GM21367 (cell line): Measurements from ENCODE around the gene SYTL1.

Experiments
- ATAC-seq: cut with Tn5 transposase; IDR thresholded peaks from one replicate; pipeline ENCODE4 v1.9.1; 2021; ENCODE audit not compliant: unreplicated experiment

SYTL1 gene, protein sequence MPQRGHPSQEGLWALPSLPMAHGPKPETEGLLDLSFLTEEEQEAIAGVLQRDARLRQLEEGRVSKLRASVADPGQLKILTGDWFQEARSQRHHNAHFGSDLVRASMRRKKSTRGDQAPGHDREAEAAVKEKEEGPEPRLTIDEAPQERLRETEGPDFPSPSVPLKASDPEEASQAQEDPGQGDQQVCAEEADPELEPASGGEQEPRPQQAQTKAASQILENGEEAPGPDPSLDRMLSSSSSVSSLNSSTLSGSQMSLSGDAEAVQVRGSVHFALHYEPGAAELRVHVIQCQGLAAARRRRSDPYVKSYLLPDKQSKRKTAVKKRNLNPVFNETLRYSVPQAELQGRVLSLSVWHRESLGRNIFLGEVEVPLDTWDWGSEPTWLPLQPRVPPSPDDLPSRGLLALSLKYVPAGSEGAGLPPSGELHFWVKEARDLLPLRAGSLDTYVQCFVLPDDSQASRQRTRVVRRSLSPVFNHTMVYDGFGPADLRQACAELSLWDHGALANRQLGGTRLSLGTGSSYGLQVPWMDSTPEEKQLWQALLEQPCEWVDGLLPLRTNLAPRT

DNA sequence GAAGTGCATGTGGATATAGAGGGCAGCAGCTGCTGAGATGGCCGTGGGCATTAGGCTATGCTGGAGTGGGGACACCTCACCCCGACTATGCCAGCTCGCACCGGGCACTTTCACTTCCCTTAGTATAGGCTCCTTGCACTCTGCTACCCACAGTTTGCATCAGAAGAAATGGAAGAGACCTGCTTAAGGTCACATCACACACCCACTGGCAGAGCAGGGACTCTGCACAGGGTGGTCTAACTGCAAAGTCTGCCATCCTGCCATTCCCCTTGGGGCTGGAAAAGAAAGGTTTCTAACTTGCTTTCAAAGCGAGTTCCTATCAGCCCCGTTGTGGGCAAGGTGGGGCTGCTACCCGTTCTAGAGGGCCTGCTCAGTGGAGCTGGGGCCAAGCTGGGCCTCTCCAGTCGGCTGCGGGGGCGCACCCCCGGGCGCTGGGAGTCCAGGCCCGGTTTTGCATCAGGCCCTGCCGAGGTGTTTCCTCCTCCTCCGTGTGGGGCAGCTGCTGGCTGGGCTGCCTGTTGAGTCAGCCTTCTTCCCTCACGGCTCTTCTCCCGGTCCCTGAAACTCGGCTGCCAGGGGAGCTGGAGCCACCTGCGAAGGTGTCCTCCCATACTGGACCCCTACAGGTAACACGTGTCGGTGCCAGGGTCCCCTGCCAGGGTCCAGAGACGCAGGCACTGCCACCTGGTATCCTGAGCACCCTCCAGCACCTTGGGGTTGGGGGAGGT lies at the start of gene SYTL1:
Gene SYTL1, plus strand, starts transcription at position 498 of the 728 bp plus-strand sequence. CDS start 3,313 bp downstream, outside the sequence.
- ATAC-seq = peak; percentile 42

DNA sequence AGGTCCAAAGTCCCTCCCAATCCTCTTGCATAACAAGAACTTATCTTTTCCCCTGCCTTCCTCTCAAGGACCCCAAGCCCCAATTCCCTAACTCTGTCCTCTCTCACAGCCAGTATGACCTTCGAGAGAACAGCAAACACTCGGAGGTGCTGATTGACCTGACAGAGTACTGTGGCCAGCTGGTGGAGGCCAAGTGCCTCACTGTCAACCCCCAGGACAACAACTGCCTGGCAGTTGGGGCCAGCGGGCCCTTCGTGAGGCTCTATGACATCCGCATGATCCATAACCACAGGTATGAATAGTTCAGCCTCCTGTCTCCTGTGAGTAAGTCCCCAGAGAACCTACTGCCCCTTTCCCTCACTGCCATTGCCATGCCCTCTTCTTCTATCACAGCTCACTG lies 49.7 kb upstream of the SYTL1 start:
- no peak for ATAC-seq

DNA sequence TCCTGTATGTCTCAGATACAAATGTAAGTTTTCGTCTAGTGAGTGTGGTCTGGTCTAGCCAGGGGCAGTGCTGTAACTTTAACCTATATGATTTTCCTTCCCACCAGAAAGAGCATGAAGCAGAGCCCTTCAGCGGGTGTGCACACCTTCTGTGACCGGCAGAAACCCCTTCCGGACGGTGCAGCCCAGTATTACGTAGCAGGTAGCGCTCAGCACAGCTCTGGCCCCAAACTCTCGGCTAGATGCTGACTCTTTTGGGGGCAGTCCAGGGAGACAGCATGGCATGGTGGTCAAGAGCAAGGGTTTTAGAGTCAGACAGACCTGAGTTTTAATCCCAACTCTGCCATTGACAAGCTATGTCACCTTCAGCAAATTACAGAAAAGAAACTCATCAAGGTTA lies 47.9 kb upstream of the SYTL1 start:
- no peak for ATAC-seq

DNA sequence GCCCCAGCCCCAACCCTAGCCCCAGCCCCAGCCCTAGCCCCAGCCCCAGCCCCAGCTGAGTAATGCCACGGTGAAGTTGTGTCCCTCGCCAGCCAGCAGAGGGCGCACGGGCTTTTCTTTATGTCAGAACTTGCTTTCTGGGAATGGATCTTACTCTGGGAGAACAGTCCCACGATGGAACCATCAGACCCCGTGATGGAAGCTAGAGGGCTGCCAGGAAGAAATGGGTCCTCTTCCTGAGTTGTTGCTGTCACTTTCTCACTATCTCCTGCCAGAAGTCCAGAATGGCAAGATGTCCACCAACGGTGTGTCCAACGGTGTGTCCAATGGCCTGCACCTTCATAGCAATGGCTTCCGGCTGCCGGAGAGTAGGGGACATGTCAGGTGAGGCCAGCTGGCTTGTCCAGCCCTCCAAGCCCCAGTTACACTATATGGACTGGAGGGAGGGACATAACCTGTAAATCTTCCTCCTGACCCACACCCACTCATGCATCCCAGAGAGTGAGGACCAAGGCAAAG lies 45.0 kb upstream of the SYTL1 start:
- ATAC-seq = no peak

DNA sequence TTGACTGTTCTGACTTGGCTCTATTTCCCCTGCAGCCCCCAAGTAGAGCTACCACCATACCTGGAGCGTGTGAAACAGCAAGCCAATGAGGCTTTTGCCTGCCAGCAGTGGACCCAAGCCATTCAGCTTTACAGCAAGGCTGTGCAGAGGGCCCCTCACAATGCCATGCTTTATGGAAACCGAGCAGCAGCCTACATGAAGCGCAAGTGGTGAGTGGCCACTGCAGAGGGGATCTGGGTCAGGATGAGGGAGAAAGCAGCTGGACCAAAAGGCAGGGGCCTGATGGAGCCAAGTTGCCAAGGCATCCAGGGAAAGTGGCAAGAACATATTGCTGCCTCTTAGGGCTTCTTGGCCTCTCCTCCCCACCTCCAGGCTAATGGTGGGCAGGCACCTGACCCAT lies 43.9 kb upstream of the SYTL1 start:
- no peak for ATAC-seq

DNA sequence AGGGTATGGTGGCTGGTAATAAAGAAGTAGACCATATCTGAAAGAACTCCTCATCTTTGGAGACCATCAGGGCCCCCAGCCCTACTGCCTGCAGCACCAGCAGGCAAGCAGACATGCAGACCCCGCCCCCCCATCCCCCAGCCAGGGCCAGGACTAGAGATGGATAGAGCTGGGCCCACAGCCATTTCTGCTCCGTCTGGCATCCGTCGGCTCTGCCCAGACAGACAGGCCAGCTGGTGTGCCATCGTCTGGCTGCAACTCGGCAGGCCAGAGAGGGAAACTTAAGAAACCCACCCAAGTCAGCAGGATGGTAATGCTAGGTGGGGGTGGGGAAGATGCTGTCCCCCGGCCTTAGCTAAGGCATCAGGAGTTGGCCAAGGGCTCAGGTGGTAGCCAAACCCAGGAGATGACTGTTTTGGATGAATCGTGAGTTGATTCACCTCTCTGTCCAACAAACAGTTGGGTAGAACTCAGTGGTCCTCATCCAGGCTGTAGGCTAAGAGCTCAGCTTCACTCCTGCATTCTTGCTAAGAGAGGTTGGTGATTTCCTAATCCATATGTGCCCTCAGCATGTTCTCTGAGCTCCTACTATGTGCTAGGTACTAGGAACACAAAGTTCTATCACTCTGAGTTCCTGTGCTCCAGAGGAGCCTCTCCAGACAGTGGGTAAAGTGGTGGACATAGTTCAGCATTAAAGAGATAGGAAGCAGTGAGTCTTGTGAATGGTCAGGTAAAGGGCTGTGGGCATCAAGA lies 43.0 kb upstream of the SYTL1 start:
- no peak for ATAC-seq

DNA sequence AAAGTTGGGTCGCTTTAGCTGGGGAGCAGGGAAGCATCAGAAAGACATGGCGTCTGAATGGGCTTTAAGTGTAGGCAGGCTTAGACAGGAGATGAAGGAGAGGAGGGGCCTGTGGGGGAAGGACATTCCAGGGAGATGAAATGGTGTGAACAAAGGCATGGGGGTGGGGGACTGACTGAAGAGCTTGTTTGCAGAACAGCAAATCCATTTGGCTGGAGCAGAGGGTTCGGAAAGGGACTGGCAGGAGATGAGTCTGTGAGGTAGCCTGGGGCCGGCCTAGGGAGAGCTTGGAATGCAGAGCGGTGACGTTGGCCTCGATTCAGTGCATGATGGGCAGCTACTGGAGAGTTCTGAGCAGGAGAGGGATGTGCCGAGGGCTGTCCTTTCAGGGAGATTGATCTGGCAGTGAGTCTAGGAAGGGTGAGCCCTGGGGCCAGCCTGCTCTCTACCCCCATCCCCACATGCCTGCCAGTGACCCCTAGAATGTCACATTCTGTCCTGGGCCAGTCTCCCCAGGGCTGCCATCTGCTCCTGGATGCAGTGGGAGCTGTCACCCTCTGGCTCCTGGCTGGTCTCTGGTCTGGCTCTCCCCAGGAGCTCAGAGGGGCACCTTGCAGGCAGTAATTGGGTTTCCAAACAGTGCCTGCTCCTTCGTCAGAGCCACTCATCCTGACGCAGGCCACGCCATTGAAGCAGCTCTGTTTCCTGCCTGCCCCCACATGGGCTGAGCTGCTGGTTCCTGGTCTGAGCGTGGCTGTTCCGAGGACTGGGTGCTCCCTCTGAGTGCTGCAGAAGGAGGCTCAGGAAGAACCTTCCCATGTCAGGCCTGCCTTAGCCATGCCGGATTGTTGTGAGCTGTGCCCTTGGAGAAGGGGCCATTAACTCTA lies 42.2 kb upstream of the SYTL1 start:
- ATAC-seq = no peak

DNA sequence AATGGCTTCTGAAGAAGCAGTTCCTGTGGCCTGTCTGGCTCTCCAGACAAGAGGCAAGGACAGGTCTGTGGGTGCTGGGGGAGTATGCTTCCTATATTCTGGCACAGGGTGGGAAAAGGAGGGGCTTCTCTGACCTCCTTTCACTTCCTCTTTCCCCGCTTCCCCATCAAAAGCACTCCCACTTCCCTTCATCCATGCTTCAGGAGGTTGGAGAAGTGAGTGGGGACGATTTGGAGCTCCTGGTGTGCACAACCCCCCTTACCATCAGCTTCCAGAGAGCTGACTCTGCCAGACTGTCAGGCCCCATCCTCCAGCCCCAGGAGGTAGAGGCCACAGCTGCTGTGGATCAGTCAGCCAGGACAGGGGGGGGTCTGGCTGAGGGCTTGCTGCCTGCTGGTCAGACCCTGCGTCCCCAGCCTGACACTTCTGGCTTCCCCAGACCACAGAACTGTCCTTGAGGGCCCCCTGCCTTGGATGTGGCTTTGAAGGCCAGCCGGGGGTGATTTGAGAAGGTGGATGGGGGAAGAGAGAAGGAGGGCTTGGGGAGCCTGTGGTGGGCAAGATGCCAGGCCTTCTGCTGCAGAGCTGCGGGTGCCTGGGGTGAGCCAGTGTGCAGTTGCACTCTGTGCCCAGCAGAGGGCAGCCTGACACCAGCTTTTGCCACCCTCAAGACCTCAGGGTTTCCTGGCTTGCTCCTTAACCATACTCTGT lies 41.3 kb upstream of the SYTL1 start:
- no peak for ATAC-seq

DNA sequence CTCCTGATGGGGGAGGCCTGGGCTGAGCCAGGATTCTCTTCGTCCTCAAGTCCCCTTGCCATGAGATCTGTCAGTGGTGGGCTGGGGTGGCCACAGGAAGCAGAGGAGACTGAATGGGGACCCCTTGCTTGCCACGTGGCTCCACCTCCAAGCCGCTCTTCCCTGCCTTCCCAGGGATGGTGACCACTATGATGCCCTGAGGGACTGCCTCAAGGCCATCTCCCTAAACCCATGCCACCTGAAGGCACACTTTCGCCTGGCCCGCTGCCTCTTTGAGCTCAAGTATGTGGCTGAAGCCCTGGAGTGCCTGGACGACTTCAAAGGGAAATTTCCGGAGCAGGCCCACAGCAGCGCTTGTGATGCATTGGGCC lies 40.8 kb upstream of the SYTL1 start:
- ATAC-seq = no peak

DNA sequence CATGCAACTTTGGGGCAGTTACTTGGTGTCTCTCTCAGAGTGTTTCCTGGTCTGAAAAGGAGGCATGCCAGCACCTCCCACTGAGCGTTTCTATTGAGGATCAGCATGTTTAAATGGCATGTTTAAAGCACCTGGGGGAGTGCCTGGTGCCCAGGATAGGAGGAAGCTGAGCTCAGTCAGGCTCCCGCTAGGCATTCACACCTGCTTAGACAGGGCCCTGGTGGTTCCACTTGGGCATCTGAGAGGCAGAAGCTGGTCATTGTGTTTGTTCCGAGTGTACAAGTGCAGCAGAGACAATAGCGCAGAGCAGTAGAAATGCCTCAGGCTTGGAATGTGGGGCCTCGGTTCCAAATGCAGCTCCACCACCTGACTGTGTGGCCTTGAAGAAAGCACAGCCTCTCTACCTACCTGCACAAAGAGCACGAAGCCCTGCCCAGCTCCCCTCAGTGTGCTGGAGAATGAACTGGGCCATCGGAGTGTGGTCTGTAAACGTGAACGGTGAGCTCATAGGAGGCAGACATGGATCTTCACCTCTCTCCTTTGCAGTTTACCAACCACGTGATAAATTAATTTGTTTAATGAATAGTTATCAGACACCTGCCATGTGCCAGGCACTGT lies 40.1 kb upstream of the SYTL1 start:
- ATAC-seq = no peak

DNA sequence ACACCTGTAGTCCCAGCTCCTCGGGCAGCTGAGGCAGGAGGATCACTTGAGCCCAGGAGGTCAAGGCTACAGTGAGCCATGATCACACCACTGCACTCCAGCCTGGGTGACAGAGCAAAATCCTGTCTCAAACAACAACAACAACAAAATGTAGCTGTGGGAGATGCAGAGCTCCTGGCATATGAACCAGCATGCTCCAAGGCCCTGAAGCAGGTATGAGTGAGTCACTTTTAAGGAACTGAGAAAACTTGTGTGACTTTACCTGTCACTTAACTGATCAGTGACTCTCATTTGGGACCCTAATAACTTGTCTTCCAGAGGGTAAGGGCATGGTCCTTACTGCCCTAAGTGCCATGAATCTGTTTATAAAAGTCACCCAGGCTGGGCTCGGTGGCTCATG lies 39.2 kb upstream of the SYTL1 start:
- no peak for ATAC-seq

DNA sequence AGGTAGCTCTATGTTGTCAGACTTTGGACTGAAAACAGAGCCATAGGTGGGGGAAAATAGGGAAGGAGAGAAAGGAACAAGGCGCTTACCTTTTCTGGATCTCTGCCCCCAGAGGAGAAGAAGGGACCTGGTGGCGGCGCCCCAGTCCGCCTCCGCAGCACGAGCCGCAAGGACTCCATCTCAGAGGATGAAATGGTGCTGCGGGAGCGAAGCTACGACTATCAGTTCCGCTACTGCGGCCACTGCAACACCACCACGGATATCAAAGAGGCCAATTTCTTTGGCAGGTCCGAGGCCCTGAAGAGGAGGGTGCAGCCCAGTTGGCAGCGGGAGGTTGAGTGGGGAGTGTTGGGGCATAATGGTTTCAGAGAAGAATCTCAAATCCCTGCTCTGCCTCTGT lies 38.3 kb upstream of the SYTL1 start:
- ATAC-seq = no peak

DNA sequence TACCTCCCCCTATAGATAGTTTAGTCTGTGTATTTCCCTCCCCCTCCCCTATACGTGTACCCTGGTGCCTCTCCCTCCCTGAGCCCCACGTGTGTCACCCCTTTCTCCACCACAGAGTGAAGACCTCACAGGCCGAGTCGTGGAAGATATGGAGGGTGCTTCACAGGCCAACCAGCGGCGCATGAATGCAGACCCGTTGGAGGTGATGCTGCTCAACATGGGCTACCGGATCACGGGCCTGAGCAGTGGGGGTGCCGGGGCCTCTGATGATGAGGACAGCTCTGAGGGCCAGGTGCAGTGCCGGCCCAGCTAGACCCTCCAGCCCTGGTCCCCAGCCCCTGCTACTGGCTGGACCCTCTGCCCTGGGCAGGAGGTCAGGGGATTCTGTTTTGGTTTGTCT lies 35.8 kb upstream of the SYTL1 start:
- no peak for ATAC-seq

DNA sequence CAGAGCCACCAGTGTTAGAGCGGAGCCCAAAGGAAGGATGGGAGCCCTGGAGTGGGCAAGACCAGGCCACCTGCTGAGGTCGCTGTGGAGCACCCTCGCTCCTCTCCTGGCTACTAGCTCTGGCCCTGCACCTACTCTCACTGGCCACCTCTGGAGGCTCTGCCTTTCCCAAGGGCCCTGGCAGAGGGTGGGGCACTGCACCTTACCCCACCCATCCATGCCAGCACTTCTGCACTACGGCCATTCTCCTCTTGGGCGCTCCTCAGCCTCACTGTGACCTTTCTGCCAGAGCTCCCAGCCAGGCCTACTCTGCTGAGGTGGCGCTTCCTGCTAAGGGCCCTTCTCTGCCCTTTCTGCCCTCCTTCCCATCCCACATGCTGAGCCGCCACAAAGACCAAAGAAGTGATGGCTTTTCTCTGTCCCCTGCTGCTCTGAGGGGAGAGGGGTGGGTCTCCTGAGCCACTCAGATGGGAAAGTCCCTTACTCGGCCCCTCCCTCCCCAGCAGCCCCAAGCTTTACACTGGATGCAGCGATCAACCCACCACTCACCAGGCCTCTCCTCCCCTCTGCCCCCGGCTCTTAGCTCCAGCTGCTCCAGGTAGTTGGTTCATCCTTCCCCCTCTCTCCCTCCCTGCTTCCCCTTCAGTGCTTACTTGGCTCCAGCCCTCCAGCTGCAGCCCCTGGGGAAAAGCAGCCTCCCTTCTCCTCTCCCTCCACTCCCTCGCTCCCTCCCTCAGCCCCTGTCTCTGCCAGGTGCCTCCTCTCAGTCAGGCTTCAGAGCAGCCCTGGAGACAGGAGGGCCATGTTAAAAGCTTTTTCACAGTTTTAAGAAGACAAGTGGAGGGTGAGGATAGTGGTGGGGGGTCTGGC lies 34.7 kb upstream of the SYTL1 start:
- ATAC-seq = no peak

DNA sequence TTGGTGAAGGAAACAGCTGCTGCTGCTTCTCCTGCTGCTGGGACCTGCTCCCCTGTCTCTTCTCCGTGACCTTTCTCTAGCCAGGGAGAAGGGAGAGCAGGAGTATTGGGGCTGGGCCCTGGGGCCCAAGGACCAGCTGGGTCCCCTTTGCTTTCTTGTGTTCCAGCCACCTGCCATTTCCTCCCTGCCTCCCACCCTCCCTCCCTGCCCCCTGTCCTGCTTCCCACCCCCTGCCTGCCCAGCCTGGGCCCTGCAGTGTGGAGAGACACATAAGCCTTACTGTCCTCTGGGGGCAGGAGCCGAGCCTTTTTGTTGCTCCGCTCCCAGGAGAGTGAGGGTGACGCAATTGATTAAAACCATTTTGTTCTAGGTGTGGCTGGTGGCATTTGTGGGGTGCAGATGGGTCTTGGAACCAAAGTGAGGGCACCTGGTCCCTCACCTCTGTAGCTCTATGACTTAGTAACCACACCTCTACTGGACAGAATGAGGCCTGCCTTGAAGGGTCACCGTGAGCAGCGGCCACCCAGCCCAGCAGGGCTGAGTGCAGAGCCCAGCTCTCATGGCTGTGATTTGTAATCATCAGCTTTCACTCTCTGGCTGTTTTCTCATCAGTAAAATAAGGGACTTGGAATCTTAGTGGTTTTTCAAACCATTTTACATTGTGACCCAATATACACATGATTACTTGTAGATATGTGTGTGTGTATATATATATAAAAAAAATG lies 33.8 kb upstream of the SYTL1 start:
- no peak for ATAC-seq

DNA sequence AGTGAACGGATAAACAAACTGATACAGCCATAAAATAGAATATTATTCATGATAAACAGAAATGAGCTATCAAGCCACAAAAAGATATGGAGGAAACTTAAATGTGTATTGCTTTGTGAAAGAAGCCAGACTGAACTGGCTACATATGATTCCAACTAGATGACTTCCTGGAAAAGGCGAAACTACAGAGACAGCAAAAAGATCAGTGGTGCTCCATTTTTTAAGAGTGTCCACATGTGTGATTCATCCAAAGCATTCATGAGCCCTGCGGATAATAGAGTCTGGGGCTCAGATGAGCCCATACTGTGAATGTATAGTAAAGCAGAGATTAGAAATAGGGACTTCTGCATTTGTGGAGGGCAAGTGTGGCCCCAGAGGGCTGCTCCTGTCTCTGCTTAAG lies 27.7 kb upstream of the SYTL1 start:
- no peak for ATAC-seq

DNA sequence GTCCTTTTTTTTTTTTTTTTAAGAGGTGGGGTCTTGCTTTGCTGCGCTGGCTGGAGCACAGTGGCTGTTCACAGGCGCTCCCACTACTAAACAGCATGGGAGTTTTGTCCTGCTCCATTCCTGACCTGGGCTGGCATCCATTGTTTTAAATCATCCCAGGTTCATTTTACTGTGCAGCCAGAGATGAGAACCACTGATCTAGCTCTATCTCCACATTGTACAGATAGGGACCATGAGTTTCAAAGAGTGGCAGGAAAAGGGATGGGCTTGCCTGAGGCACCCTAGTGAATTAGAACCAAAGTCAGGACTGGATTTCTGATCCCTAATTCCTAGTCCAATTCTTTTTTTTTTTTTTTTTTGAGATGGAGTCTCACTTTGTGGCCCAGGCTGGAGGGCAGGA lies 27.1 kb upstream of the SYTL1 start:
- ATAC-seq = no peak

DNA sequence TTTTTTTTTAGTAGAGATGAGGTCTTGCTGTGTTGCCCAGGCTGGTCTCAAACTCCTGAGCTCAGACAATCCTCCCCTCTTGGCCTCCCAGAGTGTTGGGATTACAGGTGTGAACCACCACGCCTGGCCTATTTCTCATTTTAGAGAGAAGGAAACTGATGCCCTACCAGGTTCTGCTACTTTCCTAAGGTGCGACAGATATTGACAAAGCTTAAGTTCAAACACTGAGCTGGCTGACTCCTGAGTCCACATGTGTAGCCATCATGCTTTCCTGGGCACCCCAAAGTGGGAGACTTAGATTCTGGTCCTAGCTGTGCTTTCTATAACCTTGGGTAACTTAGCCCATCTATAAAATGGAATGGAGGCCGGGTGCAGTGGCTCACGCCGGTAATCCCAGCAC lies 25.0 kb upstream of the SYTL1 start:
- no peak for ATAC-seq
